ENCODE data around the gene UBE2E2.

Gene UBE2E2

GRCh38 chr3:23389089-23389488 lies 186.0 kb downstream of the UBE2E2 start:
- TF ChIP-seq REST (IDR thresholded peaks at IDR 0.05; ENCODE audit: insufficient read depth in 1 of 2, low read depth in 2 of 2, low read length in 2 of 2) (no peak), TAF1 (IDR thresholded peaks at IDR 0.05; ENCODE audit: borderline replicate concordance, insufficient read depth, low read length) (no peak), FOXP2 (optimal IDR thresholded peaks at IDR 0.05; ENCODE audit: borderline replicate concordance, extremely low read depth, extremely low read length, insufficient read depth) (no peak), POLR2AphosphoS5 (IDR thresholded peaks at IDR 0.05; ENCODE audit: low read depth, low read length) (no peak), SIN3A (IDR thresholded peaks at IDR 0.05; ENCODE audit: borderline replicate concordance, insufficient read depth, low read length) (no peak)

GRCh38 chr3:23389686-23390085 lies 186.6 kb downstream of the UBE2E2 start:
- TF ChIP-seq POLR2AphosphoS5 (IDR thresholded peaks at IDR 0.05; ENCODE audit: low read depth, low read length) (no peak), FOXP2 (optimal IDR thresholded peaks at IDR 0.05; ENCODE audit: borderline replicate concordance, extremely low read depth, extremely low read length, insufficient read depth) (no peak), REST (IDR thresholded peaks at IDR 0.05; ENCODE audit: insufficient read depth in 1 of 2, low read depth in 2 of 2, low read length in 2 of 2) (no peak), TAF1 (IDR thresholded peaks at IDR 0.05; ENCODE audit: borderline replicate concordance, insufficient read depth, low read length) (no peak), SIN3A (IDR thresholded peaks at IDR 0.05; ENCODE audit: borderline replicate concordance, insufficient read depth, low read length) (no peak)

GRCh38 chr3:23390446-23390845 lies 187.3 kb downstream of the UBE2E2 start:
- TF ChIP-seq REST (IDR thresholded peaks at IDR 0.05; ENCODE audit: insufficient read depth in 1 of 2, low read depth in 2 of 2, low read length in 2 of 2): no peak
- TF ChIP-seq FOXP2 (optimal IDR thresholded peaks at IDR 0.05; ENCODE audit: borderline replicate concordance, extremely low read depth, extremely low read length, insufficient read depth): no peak
- no peak for TF ChIP-seq SIN3A (IDR thresholded peaks at IDR 0.05; ENCODE audit: borderline replicate concordance, insufficient read depth, low read length)
- no peak for TF ChIP-seq POLR2AphosphoS5 (IDR thresholded peaks at IDR 0.05; ENCODE audit: low read depth, low read length)
- TF ChIP-seq TAF1 (IDR thresholded peaks at IDR 0.05; ENCODE audit: borderline replicate concordance, insufficient read depth, low read length): no peak

- TF ChIP-seq REST (IDR thresholded peaks at IDR 0.05; ENCODE audit: insufficient read depth in 1 of 2, low read depth in 2 of 2, low read length in 2 of 2) (no peak), TAF1 (IDR thresholded peaks at IDR 0.05; ENCODE audit: borderline replicate concordance, insufficient read depth, low read length) (no peak), SIN3A (IDR thresholded peaks at IDR 0.05; ENCODE audit: borderline replicate concordance, insufficient read depth, low read length) (no peak), FOXP2 (optimal IDR thresholded peaks at IDR 0.05; ENCODE audit: borderline replicate concordance, extremely low read depth, extremely low read length, insufficient read depth) (no peak), POLR2AphosphoS5 (IDR thresholded peaks at IDR 0.05; ENCODE audit: low read depth, low read length) (no peak)
Measured at GRCh38 chr3:23390989-23391553, 187.9 kb downstream of the UBE2E2 start.
